ENCODE measurements around the gene NR4A3.

NR4A3 gene

GRCh38 chr9:99896119-99896518, 74.4 kb downstream of the NR4A3 start:
- TF ChIP-seq TCF4 (CRISPR knock-in tag; IDR thresholded peaks at IDR 0.05; ENCODE audit: borderline replicate concordance), result no peak
- TF ChIP-seq TSHZ2 (CRISPR knock-in tag; IDR thresholded peaks at IDR 0.05), result no peak
- no peak for TF ChIP-seq ZNF70 (CRISPR knock-in tag; IDR thresholded peaks at IDR 0.05)
- no peak for TF ChIP-seq ZNF8 (CRISPR knock-in tag; IDR thresholded peaks at IDR 0.05)
- no peak for TF ChIP-seq ZC3H10 (CRISPR knock-in tag; IDR thresholded peaks at IDR 0.05)
- TF ChIP-seq GLIS3 (CRISPR knock-in tag; IDR thresholded peaks at IDR 0.05), result no peak
- no peak for TF ChIP-seq ZNF565 (CRISPR knock-in tag; conservative IDR thresholded peaks at IDR 0.05; ENCODE audit: low read depth)
- TF ChIP-seq POU6F1 (CRISPR knock-in tag; IDR thresholded peaks at IDR 0.05; ENCODE audit: borderline replicate concordance, low read depth), result no peak
- no peak for TF ChIP-seq ESRRG (CRISPR knock-in tag; IDR thresholded peaks at IDR 0.05)
- no peak for TF ChIP-seq ZFP30 (CRISPR knock-in tag; IDR thresholded peaks at IDR 0.05)
- TF ChIP-seq BACH2 (CRISPR knock-in tag; IDR thresholded peaks at IDR 0.05; ENCODE audit: borderline replicate concordance), result no peak
- TF ChIP-seq CSRNP3 (CRISPR knock-in tag; IDR thresholded peaks at IDR 0.05), result no peak
- TF ChIP-seq SNAI2 (CRISPR knock-in tag; IDR thresholded peaks at IDR 0.05), result no peak
- TF ChIP-seq TOX (CRISPR knock-in tag; IDR thresholded peaks at IDR 0.05; ENCODE audit: borderline replicate concordance), result no peak
- no peak for TF ChIP-seq RARB (CRISPR knock-in tag; IDR thresholded peaks at IDR 0.05)
- TF ChIP-seq ARNTL (CRISPR knock-in tag; IDR thresholded peaks at IDR 0.05; ENCODE audit: borderline replicate concordance, low read depth), result no peak
- no peak for TF ChIP-seq CSDC2 (CRISPR knock-in tag; IDR thresholded peaks at IDR 0.05)
- TF ChIP-seq PATZ1 (CRISPR knock-in tag; IDR thresholded peaks at IDR 0.05; ENCODE audit: borderline replicate concordance), result no peak
- TF ChIP-seq CREB5 (CRISPR knock-in tag; IDR thresholded peaks at IDR 0.05; ENCODE audit: low read depth), result no peak
- ATAC-seq, result no peak

GRCh38 chr9:99903393-99903792, 81.7 kb downstream of the NR4A3 start:
- ATAC-seq, result no peak
- TF ChIP-seq GLIS3 (CRISPR knock-in tag; IDR thresholded peaks at IDR 0.05) (no peak), CREB5 (CRISPR knock-in tag; IDR thresholded peaks at IDR 0.05; ENCODE audit: low read depth) (no peak), BACH2 (CRISPR knock-in tag; IDR thresholded peaks at IDR 0.05; ENCODE audit: borderline replicate concordance) (no peak), ZFP30 (CRISPR knock-in tag; IDR thresholded peaks at IDR 0.05) (no peak), RARB (CRISPR knock-in tag; IDR thresholded peaks at IDR 0.05) (no peak), PPARA (CRISPR knock-in tag; IDR thresholded peaks at IDR 0.05; ENCODE audit: borderline replicate concordance) (no peak), PATZ1 (CRISPR knock-in tag; IDR thresholded peaks at IDR 0.05; ENCODE audit: borderline replicate concordance) (no peak), CSDC2 (CRISPR knock-in tag; IDR thresholded peaks at IDR 0.05) (no peak)

All from SK-N-SH treated with all-trans-retinoic acid at 6 μM for 48 hours (cell line).